ENCODE results near the gene ENDOV.

The ENDOV gene

GRCh38 chr17:80485846-80486245 is 70.9 kb downstream of the ENDOV start:
- DNase-seq (ENCODE audit: low read depth) = no peak

- DNase-seq (ENCODE audit: low read depth) = no peak
Observed at GRCh38 chr17:80486692-80487091, 71.7 kb downstream of the ENDOV start.

GRCh38 chr17:80487511-80487910 is 72.5 kb downstream of the ENDOV start:
- DNase-seq (ENCODE audit: low read depth) = no peak
